GM12892 (cell line): Measurements from ENCODE around the gene PTPN20.

ENCODE experiments used
- POLR2A ChIP-seq: IDR thresholded peaks from 2 replicates; pipeline ENCODE4 v1.6.1; 2011; ENCODE audit warnings: low read depth, low read length, control low read depth
- POLR2AphosphoS5 ChIP-seq: IDR thresholded peaks from 2 replicates; pipeline ENCODE4 v1.6.1; 2011; ENCODE audit warnings: low read depth, low read length, control low read depth
- TAF1 ChIP-seq: IDR thresholded peaks from 2 replicates; pipeline ENCODE4 v1.6.1; 2011; ENCODE audit warnings: low read depth, mild to moderate bottlenecking, control low read depth, low read length, borderline replicate concordance

DNA sequence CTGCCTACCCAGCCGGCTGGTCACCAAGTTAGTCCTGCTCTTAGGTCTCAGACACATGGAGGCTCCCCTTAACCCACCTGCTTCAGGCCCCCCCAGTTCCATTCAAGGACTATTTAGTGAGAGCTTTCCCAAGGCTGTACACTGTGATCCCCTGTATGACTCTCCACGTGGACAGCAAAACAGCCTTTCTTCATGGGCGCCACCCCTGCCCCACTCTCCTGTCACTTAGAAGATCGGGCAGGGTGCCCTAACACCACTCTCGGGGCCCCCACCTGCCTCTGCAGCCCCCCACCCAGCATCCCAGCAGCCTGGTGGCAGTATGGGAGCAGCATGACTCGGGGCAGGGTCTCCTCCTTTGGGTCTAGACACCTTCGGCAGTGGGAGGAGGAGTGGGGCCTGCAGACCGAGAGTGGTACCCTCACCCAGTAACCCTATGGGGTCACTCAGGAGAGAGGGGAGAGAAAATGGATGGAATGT is 116.6 kb downstream of the PTPN20 start:
- no peak for TF ChIP-seq POLR2A
- TF ChIP-seq POLR2AphosphoS5, result no peak
- no peak for TF ChIP-seq TAF1
